Measurements from ENCODE around the gene SP3.

Gene SP3

GRCh38 chr2:174003720-174004695 lies 38.8 kb upstream of the SP3 start:
- ChIA-PET POLR2A (no interaction called here), CTCF (no interaction called here)
- no peak for DNase-seq (ENCODE audit: extremely low spot score)
- TF ChIP-seq, protein P1, sequence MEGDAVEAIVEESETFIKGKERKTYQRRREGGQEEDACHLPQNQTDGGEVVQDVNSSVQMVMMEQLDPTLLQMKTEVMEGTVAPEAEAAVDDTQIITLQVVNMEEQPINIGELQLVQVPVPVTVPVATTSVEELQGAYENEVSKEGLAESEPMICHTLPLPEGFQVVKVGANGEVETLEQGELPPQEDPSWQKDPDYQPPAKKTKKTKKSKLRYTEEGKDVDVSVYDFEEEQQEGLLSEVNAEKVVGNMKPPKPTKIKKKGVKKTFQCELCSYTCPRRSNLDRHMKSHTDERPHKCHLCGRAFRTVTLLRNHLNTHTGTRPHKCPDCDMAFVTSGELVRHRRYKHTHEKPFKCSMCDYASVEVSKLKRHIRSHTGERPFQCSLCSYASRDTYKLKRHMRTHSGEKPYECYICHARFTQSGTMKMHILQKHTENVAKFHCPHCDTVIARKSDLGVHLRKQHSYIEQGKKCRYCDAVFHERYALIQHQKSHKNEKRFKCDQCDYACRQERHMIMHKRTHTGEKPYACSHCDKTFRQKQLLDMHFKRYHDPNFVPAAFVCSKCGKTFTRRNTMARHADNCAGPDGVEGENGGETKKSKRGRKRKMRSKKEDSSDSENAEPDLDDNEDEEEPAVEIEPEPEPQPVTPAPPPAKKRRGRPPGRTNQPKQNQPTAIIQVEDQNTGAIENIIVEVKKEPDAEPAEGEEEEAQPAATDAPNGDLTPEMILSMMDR (IDR thresholded peaks at IDR 0.05; ENCODE audit: control extremely low read depth, extremely low read depth, low read depth, missing control alignments), result no peak

DNA sequence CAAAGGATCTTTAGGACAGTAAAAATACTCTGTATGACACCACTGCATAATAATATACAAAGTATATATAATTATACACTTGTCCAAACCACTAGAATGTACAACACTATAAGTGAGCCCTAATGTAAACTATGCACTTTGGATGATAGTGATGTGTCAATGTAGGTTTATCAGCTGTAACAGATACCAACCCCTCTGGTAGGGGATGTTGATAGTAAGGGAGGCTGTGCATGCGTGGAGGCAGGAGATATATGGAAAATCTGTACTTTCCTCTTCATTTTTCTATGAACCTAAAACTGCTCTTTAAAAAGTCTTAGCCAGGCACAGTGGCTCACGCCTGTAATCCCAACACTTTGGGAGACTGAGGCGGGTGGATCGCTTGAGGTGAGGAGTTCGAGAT lies 37.5 kb upstream of the SP3 start:
- no peak for DNase-seq (ENCODE audit: extremely low spot score)
- TF ChIP-seq, protein P1 (IDR thresholded peaks at IDR 0.05; ENCODE audit: control extremely low read depth, extremely low read depth, low read depth, missing control alignments), result no peak
- CTCF ChIA-PET, result interaction anchor here (1.0 kb wide), 1 partner anchor 19 kb away, joined by 3 read pairs; no protein-coding TSS in a partner anchor
- POLR2A ChIA-PET, result no interaction called here

DNA sequence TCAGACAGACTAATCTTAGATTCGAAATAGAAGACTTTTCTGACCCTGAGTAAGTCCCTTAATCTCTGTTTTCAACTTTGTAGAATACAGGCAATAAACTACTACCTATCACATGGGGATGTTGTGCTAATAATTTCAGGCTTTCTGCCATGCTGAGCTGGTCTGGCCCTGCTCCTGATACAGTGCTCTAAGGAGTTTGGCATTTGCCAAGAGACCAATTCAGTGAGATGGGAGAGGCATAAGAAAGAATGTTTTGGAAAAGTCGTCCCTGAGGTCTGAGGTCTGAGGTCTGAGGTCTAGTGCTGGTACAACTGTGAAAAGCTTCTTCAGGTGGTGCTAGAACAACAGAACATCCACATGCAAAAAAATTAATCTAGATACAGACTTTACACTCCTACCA lies 35.9 kb upstream of the SP3 start:
- CTCF ChIA-PET, result no interaction called here
- POLR2A ChIA-PET, result no interaction called here

GRCh38 chr2:173999724-174000123 lies 34.6 kb upstream of the SP3 start:
- CTCF ChIA-PET, result interaction anchor here (1.0 to 1.3 kb wide), 3 partner anchors 11 to 36 kb away, joined by 3 to 4 read pairs (median 3); no protein-coding TSS in a partner anchor
- TF ChIP-seq, protein P1 (IDR thresholded peaks at IDR 0.05; ENCODE audit: control extremely low read depth, extremely low read depth, low read depth, missing control alignments), result no peak
- POLR2A ChIA-PET, result no interaction called here
- DNase-seq (ENCODE audit: extremely low spot score), result no peak

More for the DNA sequence above, 35.9 kb upstream of the SP3 start:
- no peak for DNase-seq (ENCODE audit: extremely low spot score)
- TF ChIP-seq, protein P1 (IDR thresholded peaks at IDR 0.05; ENCODE audit: control extremely low read depth, extremely low read depth, low read depth, missing control alignments), result no peak

DNA sequence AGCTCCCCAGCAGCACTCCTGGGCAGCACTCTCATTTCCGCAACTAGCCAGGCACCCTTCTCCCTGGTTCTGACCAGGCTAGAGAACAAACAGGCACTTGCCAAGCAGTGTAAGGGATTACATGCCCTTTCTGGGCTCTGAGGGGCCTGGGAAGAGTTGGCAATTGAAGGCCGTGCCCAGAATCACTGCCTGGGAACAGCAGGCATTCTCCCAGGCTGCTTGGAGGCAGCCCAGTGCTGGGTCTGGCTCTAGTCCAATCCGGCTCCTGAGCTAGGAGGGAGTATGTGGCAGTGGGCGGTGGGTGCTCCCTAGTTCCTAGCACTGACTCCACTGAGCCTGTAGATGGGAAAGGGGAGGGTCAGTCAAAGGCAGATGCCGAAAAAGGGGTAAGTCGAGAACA lies 34.1 kb upstream of the SP3 start:
- TF ChIP-seq, protein P1 (IDR thresholded peaks at IDR 0.05; ENCODE audit: control extremely low read depth, extremely low read depth, low read depth, missing control alignments), result no peak
- CTCF ChIA-PET, result interaction anchor here (1.0 to 1.5 kb wide), 4 partner anchors 11 to 36 kb away, joined by 3 to 4 read pairs (median 4); no protein-coding TSS in a partner anchor
- POLR2A ChIA-PET, result no interaction called here
- DNase-seq (ENCODE audit: extremely low spot score), result no peak

- ChIA-PET POLR2A (no interaction called here), CTCF (interaction anchor here (1.0 to 1.5 kb wide), 4 partner anchors 9 to 20 kb away, joined by 3 to 4 read pairs (median 4); no protein-coding TSS in a partner anchor)
Observed at GRCh38 chr2:173998386-173998785, 33.2 kb upstream of the SP3 start.

More at GRCh38 chr2:173998386-173998785, 33.2 kb upstream of the SP3 start:
- no peak for DNase-seq (ENCODE audit: extremely low spot score)
- TF ChIP-seq, protein P1 (IDR thresholded peaks at IDR 0.05; ENCODE audit: control extremely low read depth, extremely low read depth, low read depth, missing control alignments), result no peak
